ENCODE data around the gene B3GALNT1. TPM values are rescaled to one million over a fixed set of nuclear protein-coding genes. Genes with fewer than 3 reads are reported as not detected.

The B3GALNT1 gene
- total RNA-seq, 4 donors from 2014 or later = 0.77 to 85.1 (median 14.8) TPM

GRCh38 chr3:161101609-161102008, 3.5 kb downstream of the B3GALNT1 start:
- no peak overlapping the region for H3K27ac ChIP-seq
- intact Hi-C loops (cut with DNase I; ENCODE audit: low total_unique reads) = no loop called here
- H3K4me1 ChIP-seq = no peaks in the 10 kb centered on the region
- no peaks in the 10 kb centered on the region for H3K27me3 ChIP-seq
- H3K9me3 ChIP-seq = no peaks in the 10 kb centered on the region
- no peak overlapping the region for H3K4me3 ChIP-seq
- DNase-seq = no peak
- TF ChIP-seq CTCF (IDR thresholded peaks at IDR 0.05) (no peak), POLR2A (IDR thresholded peaks at IDR 0.05) (no peak)
- H3K36me3 ChIP-seq = no peaks in the 10 kb centered on the region

DNA sequence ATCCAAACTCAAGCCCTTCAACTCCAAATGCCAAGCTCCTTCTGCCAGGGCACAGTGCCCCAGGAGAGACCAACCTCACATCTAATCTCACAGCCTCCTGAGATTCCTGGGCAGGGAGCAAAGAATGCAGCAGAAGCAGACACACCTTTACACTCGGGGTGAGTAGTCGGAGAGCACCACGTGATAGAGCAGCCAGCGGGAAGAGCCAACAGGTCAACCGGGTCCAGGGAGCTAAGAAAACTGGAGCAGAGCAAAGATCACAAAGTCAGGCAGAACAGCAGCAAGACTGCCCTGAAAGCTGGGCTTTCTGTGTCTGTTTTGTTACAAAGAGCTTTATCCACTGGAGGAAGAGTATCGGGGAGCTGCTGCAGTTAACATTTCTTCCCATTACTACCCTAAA, 4.2 kb downstream of the B3GALNT1 start:
- TF ChIP-seq POLR2A (IDR thresholded peaks at IDR 0.05) (no peak), CTCF (IDR thresholded peaks at IDR 0.05) (no peak)
- intact Hi-C loops (cut with DNase I; ENCODE audit: low total_unique reads) = no loop called here
- Histone ChIP-seq H3K4me3 (no peak overlapping the region), H3K36me3 (no peaks in the 10 kb centered on the region), H3K27ac (no peak overlapping the region), H3K4me1 (no peaks in the 10 kb centered on the region), H3K9me3 (no peaks in the 10 kb centered on the region), H3K27me3 (no peaks in the 10 kb centered on the region)
- DNase-seq = no peak

GRCh38 chr3:161096771-161097367, 8.3 kb downstream of the B3GALNT1 start:
- Histone ChIP-seq H3K27ac (no peak overlapping the region), H3K4me1 (no peaks in the 10 kb centered on the region), H3K9me3 (no peaks in the 10 kb centered on the region), H3K4me3 (no peak overlapping the region), H3K36me3 (no peaks in the 10 kb centered on the region), H3K27me3 (no peaks in the 10 kb centered on the region)
- intact Hi-C loops (cut with DNase I; ENCODE audit: low total_unique reads) = no loop called here
- TF ChIP-seq CTCF (IDR thresholded peaks at IDR 0.05) (no peak), POLR2A (IDR thresholded peaks at IDR 0.05) (no peak)
- DNase-seq = no peak

GRCh38 chr3:161093895-161094294, 11.3 kb downstream of the B3GALNT1 start:
- Histone ChIP-seq H3K9me3 (no peaks in the 10 kb centered on the region), H3K4me3 (no peak overlapping the region), H3K27me3 (no peaks in the 10 kb centered on the region), H3K36me3 (no peaks in the 10 kb centered on the region), H3K27ac (no peak overlapping the region), H3K4me1 (no peaks in the 10 kb centered on the region)
- TF ChIP-seq POLR2A (IDR thresholded peaks at IDR 0.05) = no peak
- TF ChIP-seq CTCF (IDR thresholded peaks at IDR 0.05) = no peak
- DNase-seq = no peak
- intact Hi-C loops (cut with DNase I; ENCODE audit: low total_unique reads) = no loop called here

DNA sequence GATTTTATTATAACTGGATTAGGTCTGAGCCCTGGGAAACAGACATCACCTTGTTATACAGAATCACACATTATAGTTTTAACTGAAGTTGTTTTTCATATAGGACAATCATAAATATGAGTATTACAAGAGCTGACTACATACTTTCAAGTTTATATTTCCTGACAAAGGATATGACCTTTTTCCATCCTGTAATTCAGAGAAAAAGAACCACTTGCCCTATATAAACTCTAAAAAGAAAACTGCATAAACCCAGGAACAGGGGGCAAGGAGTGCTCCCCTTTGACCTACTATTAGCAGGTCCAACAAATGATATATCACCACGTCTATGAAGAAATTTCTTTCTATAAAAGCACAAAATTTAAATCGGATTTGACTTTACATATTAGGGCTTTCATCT, 20.9 kb downstream of the B3GALNT1 start:
- Histone ChIP-seq H3K4me1 (no peaks in the 10 kb centered on the region), H3K27ac (no peak overlapping the region), H3K4me3 (no peak overlapping the region), H3K27me3 (no peaks in the 10 kb centered on the region), H3K36me3 (no peaks in the 10 kb centered on the region), H3K9me3 (no peaks in the 10 kb centered on the region)
- intact Hi-C loops (cut with DNase I; ENCODE audit: low total_unique reads) = no loop called here
- no peak for TF ChIP-seq POLR2A (IDR thresholded peaks at IDR 0.05)
- no peak for TF ChIP-seq CTCF (IDR thresholded peaks at IDR 0.05)
- no peak for DNase-seq

Data from uterus (tissue), 4 donors.